Stromal cell of bone marrow (primary cell): ENCODE data around the gene NEIL3.
"Not testable (repeated sequence)": the region's sequence is repeated elsewhere in the genome, so short reads cannot be mapped to it uniquely, and the experiment has no call there.

Experiments used
- DNase-seq: peaks from one replicate; pipeline ENCODE4 v3.0.0-alpha.2; 2012; ENCODE audit warnings: low read depth

NEIL3 gene

DNA sequence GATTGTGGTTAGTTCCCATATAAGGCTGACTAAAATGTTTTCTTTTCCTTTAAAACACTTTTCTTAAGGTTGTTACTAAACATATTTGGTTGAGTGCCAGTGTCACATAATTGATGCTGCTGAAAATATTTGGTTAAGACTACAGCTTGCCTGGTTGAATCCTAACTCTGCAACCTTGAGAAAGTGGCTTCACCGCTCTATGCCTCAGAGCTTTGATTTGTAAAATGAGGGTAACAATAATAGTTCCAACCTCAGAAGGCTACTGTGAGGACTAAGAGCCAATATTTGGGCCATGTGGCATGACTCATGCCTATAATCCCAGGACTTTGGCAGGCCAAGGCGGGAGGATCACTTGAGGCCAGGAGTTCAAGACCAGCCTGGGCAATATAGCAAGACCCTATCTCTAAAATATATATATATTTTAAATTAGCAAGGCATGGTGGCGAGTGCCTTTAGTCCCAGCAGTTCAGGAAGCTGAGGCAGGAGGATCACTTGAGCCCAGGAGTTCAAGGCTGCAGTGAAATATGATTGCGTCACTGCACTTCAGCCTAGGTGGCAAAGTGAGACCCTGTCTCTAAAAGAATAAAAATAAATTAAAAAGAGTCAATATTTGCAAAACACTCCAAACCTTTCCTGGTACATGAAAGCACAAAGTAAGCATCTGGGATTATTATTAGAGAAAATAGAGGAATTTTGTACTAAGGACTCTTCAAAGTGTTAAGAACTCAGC lies 7.1 kb upstream of the NEIL3 start:
- no peak for DNase-seq

DNA sequence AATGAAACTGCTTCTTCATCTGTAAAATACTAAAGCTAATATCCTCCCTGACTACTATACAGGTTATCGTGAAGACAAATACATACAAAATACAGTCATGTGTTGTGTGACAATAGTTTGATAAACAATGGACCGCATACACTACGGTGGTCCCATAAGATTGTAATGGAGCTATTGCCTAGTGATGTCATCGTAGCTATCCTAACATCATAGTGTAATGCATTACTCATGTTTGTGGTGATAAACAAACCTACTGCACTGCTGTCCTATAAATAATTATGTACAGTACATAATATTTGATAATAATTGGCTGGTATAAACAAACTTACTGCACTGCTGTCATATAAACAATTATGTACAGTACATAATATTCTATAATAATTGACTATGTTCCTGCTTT lies 5.6 kb upstream of the NEIL3 start:
- no peak for DNase-seq

DNA sequence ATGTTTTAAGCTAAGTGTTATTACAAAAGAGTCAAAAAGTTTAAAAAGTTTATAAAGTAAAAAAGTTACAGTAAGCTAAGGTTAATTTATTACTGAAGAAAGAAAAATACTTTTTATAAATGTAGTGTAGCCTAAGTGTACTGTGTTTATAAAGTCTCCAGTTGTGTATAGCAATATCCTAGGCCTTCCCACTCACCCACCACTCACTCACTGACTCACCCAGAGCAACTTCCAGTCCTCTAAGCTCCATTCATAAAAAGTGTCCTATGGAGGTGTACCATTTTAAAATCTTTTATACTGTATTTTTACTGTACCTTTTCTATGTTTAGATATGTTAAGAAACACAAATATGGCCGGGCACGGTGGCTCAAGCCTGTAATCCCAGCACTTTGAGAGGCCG lies 4.8 kb upstream of the NEIL3 start:
- not testable (repeated sequence) for DNase-seq

DNA sequence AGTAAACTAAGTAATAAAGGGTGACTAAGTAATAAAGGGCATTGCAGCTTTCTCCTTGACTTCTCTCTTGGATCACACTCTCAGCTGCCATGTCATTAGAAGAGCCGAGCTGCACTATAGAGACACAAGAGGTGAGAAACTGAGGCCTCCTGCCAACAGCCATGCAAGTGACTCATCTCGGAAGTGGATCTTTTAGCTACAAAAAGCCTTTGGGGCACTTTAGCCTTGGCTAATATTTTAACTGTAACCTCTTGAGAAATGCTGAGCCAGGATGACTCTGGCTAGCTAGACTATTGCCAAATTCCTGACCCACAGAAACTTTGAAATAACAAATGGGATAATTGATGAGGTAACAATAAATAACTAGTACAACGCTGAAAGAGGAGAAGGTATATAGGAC lies 1.5 kb upstream of the NEIL3 start:
- DNase-seq = peak; percentile 80

DNA sequence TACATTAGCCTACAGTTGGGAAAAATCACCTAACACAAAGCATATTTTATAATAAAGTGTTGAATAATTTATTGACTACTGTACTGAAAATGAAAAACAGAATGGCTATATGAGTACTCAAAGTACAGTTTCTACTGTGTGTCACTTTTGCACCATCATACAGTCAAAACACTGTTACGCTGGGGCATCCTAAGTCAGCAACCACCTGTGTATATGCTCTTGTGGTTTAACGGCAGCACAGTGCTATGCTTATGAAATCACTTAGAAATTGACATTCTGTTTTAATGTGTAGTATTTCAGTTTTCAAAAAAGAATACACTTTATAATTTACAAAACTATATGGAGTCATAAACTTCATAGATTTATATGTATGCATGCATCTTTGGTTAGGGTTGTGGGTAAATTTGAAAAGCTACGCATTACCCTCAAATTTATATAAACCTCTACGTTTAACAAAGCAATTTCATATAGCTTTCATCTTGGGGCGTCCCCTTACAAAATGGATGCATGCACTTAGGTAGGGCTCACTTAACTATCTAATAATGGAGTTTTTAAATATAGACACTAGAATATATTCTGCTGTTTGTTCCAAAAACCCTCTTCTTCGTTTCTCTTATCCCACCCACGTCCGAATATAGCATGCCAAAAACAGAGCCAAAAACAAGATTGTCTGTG lies 690 bp upstream of the NEIL3 start:
- no peak for DNase-seq

DNA sequence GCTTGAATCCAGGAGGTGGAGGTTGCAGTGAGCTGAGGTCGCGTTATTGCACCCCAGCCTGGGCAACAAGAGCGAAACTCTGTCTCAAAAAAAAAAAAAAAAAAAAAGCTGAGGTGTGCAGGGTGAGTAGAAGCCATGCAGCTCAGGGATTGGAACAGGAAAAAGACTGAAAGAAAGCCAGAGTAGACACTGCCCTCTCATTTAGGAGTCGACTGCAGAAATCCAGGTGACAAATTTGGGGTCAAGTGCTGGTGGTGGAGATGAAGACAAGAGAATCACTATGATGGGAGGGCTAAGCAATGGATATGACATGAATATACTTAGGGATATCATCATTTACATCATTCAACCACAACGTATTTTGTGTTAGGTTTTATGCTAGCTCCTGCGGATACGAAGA lies 1.9 kb downstream of the NEIL3 start:
- no peak for DNase-seq

DNA sequence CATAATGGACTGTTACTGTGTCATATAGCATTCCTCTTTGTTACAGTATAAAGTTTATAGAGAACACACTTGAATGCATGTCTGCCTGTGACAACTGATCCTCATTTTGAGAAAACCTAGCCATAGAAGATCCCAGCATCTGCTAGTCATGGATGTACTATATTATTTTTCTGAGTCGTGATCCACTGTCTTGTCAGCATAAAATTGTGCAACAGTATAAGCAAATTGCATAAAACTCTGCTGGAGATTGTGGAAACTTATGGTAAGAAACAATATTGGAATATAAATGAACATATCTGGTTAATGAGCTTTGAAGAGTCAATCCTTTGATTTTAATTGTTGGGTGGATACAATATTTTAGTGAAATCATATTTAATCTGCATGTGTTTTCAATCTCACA lies 3.6 kb downstream of the NEIL3 start:
- no peak for DNase-seq

DNA sequence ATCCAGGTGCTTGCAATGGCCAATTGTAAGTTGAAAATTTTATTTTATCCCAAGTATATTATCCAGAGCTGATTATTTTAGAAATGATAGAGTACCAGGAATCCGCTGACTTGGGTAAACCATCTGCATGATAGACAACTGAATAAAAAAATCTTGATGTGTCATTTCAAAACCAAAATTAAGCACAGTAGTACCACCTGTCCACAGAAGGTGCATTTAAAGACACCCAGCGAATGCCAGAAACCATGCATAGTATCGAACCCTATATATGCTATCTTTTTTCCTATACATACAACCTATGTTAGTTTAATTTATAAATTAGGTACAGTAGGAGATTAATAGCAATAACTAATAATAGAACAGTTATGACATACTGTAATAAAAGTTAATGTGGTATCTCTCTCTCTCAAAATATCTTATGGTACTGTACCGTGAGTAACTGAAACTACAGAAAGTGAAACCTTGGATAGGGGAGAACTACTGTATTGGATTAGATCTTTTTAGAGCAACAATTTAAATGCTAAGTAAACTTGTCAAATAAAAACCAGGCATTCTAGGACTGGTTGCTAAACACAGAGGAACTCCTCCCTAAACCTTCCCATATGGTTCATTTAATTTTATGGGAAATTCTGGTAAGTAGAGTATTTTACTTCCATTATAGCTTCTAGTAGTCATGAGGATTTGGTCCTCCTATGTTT lies 6.2 kb downstream of the NEIL3 start:
- DNase-seq = no peak

DNA sequence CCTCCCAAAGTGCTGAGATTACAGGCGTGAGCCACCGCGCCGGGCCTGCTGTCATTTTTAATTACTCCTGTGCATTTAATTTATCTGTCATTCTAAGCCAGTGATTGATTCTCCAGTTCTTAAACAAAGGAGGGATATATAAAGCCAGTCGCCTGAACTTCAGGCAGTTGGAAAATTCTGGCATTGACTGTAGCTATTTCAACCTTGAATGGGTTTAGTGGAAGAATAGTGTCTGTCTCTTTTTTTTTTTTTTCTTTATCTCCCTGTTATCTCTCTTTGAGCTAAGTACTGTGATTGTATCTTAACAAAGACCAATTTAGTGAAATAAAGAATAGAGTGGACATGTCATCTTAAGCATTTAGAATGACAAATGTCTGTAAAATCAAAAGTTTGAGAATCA lies 11.0 kb downstream of the NEIL3 start:
- no peak for DNase-seq

DNA sequence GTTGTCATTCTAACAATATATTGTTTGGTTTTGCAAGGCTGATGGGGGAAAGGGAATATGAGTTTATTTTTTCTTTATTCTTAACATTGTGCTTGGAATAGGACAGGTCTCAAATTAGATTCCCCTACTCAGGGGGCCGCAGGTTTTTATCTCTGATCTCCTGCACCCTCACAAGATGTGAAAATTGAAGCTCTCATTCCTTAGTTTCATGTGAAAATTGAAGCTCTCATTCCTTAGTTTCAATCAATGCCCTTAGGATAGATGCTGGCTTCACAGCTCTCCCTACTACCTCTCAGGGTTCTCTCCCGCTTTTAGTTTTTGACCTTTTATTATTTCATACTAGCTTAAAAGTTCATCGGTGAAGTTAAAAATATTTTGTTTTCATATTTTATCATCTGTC lies 12.0 kb downstream of the NEIL3 start:
- DNase-seq = no peak

DNA sequence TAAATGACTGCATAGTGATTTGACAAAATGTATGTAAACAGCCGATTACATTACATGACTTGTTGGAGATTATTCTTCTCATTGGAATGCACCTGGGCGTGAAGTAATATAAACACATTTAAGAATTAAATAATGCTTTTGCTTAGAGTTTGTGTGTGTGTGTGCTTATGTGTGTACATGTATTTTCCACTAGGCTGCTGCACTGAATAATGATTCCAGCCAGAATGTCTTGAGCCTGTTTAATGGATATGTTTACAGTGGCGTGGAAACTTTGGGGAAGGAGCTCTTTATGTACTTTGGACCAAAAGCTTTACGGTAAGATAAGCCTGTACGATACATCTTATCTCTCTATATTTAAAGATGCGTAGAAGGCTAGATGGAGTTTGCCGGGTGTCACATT lies 12.6 kb downstream of the NEIL3 start:
- no peak for DNase-seq

DNA sequence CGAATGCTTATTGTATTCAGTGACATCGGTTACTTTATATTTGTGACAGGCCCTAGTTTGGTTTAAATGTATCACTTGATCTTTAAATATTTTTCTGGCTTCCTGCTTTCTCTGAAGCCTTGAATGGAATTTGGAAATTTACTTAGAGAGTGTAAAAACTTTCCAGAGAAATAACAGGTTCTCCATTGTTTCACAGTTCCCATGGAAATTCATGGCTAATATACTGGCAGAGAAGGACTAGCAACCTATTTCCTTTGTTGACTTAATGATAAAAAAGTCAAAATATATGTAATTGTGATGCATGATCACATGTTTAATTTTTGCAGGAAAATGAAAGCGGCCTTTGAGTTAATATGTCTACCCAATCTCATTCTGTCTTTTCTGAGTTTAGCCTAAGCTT lies 13.2 kb downstream of the NEIL3 start:
- no peak for DNase-seq

DNA sequence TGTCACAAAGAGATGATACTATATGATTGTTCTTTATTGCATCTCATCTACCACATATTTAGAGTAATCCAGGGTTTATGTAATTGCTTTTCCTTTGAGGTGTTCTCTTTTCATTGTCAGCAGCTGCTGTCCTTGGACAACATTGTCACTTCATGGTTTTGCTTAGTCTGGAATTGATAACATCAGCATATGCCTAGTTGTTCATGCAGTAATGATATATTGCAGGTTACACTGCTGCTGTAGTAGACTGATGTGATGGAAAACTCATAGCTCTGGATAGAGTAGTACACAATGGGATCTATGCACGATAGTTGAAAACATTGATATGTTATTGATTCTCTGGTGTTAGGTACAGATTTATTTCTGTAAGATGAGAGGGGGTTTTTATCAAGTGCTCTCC lies 13.7 kb downstream of the NEIL3 start:
- DNase-seq = no peak

DNA sequence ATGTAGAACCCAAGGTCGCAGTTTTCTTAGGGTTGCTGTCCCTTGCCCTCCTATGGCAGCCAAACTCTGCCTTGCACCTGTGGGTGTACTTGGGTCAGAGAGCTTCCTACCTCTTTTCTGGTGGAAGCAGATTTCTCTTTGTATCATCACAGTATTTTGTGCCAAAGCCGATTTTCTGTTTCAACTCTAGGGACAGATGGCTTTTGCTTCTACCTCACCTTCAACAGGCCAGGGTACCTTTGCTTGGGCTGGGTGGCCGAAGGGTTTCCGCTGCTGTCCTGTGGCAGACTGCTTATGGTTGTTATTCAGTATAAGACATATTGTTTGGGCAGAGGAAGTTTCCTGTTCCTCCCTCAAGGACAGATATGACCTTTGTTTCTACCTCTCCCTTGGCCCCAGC lies 22.4 kb downstream of the NEIL3 start:
- no peak for DNase-seq

DNA sequence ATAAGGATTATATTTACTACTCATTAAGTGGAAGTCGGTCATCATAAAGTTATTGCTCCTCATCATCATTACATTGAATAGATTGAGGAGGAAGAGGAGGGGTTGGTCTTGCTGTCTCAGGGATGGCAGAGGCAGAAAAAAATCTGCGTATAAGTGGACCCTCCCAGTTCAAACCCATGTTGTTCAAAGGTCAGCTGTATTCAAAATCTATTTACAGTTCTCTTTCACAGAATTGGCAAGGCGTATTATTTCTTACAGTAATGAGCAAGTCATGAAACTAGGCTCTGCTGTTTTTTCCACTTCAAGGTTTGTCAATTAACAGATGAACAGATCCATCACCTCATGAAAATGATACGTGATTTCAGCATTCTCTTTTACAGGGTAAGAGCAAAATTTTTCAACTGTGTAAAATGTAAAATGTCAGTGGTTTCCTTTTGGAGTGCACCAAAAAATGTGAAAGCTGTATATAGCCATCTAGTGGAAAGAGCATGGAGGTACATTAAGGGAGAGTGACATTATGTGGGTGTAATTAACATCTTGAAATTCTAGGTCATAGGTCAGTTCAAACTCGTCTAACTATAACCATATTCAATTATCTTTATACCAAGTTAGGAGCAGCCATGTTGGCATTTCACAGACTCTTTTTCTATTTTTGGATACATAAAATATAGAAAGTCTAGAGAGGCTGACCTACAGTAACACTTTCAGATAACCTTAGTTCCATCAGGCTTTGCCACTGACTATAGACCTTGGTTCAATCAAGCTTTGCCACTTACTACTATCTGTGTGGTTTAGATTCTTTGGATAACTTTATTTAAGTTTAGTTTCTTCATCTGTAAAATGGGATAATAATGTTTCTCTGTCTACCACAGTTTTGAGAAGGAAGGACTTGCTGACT lies 30.1 kb downstream of the NEIL3 start:
- DNase-seq = peak; percentile 41

DNA sequence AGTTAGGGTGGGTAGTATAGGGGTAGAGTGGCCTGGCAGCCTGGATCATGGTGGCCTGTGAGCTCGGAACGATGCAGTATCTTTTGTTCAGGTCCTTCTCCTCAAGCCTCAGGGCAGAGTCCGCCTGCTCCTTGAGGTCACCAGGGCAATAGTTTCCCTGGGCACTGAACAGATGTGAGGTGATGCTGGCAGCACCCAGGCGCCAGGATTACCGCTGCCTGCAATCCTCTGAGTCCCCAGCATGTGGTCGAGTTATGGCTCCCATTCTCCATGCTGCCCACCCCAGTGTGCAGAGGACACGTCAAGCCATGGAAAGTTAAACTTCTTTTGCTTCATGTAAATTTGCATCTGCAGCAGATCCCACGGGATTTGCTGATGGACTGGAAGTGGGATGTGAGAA lies 38.7 kb downstream of the NEIL3 start:
- no peak for DNase-seq

DNA sequence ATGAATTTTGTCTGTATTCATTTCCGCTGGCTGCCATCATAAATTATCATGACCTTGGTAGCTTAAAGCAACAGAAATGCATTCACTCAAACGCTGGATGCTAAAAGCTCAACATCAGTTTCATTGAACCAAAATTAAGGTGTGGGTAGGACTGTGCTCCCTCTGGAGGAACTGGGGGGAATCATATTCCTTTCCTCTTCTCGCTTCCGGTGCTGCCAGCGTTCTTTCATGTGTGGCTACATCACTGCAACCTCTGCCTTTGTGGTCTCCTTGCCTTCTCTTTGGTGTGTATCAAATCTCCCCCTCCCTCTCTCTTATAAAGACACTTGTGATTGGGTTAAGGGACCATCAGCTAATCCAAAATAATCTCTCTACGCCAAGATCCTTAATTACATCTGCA lies 39.5 kb downstream of the NEIL3 start:
- DNase-seq = no peak

DNA sequence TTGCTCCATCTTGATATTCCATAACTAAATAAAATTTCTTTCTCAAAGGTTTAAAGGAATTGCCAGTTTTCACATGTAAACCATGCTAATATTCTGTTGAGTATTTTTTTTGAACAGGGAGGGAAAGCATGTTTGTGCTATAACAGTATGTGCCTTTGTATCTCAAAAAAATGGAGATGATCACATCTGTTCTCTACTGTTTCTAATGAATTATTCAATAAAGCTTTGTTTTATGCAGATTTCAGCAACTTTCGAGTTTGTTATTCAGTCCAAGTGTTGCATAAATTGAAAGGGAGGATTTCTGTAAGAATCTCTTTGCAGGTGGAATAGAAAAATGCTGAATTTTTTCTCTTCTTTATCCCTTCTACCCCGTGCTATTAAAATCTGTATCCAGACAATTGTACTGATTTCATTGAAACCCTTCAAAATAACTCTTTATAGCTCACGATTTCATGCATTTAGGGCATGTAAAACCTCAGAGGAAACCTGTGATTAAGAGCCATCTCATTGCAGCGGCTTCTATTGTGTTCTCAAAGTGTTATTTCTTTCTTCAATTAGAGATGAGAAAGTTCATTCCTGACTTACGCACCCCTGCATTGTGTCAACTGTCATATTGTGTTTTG lies 42.1 kb downstream of the NEIL3 start:
- DNase-seq = no peak

DNA sequence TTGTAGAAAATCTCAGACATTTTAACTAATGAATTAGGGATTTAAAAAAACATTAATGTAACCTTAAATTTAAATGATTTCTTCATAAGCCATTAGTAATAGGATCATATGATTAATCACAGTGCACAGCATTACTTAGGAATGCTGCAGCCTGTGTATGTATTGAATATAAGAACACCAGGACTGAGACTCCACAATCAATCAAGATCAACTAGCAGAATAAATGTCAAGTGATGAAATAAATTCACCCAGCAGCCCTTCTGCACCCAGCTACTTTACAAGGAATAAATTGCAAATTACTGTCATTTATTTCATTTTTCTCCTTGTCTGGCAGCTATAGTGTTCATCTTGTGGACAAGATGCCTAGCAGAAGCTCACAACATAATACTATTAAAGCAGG lies 46.5 kb downstream of the NEIL3 start:
- no peak for DNase-seq

DNA sequence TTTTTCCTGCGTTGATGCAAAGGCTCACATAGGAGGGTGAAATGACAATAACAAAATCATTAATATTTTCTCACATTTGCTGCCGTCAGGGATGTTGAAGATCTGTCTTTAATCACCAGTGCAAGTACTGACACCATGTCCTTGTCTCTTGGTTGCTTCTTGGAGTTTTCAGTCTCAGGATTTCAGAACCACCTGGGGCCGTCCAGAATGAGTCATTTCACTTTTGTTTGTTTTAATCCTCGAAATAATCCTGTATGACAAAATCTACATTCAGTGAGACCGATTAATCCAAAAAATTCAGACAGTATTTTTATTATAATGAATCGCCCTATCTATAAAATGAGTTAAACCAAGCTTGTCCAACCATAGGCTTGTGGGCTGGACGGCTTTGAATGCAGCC lies 47.2 kb downstream of the NEIL3 start:
- DNase-seq = no peak

DNA sequence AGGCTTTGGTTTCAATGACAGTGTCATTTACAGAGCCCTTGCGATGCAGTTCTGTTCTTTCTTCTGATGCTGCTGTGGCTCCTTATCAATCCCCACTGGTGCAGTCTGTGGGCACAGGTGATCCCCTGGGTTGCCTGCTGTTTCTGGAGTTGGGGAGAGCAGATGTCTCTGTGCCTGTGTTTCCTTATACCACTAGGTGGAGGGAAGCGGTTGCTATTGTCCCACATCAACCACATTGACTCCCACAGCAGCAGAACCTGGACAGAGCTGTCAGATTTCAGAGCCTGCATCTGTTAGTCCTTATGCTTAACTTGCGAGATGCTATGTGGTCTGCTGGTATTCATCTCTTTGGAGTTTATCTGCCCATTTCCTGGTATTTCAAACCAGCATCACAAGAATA lies 57.7 kb downstream of the NEIL3 start:
- no peak for DNase-seq

DNA sequence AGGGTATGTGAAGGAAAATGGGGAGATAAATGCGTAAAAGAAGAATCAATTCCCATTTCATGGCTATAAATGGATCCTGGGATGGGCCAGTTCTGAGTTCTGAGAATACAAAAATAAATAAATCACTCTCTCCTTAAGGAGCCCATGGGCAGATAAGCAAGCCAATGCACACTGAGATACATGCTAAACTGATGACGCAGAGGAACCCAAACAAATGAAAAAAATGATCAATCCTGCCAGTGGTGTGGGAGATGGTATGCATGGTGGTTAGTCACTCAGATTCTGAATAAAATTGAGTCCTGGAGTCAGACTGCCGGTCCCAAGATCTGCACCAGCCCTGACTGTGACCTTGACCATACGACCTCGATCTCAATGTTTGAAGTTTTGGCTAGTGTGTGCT lies 59.7 kb downstream of the NEIL3 start:
- DNase-seq = no peak
